Measurements from ENCODE around the gene KNL1. TPM values are rescaled to one million over a fixed set of nuclear protein-coding genes. Genes with fewer than 3 reads are reported as not detected.
"Not testable (repeated sequence)": the region's sequence is repeated elsewhere in the genome, so short reads cannot be mapped to it uniquely, and the experiment has no call there.

The KNL1 gene
- total and polyA plus RNA-seq, 2 of the 8 experiments (the other 6 are each of a cell fraction or from before 2014, with no cell fraction given): 4.4 to 22.5 TPM

- TF ChIP-seq EP300 (IDR thresholded peaks at IDR 0.05; ENCODE audit: borderline replicate concordance in 1 of 2, low read depth in 2 of 2, low read length in 2 of 2): no peak
- TF ChIP-seq TEAD4 (IDR thresholded peaks at IDR 0.05; ENCODE audit: low read depth, low read length): no peak
- no peak for TF ChIP-seq HDAC6 (IDR thresholded peaks at IDR 0.05; ENCODE audit: low read depth, low read length)
- no peak for TF ChIP-seq JUN (IDR thresholded peaks at IDR 0.05; ENCODE audit: low read depth, low read length)
Measured at GRCh38 chr15:40664909-40665308, 70.9 kb downstream of the KNL1 start (continued).

DNA sequence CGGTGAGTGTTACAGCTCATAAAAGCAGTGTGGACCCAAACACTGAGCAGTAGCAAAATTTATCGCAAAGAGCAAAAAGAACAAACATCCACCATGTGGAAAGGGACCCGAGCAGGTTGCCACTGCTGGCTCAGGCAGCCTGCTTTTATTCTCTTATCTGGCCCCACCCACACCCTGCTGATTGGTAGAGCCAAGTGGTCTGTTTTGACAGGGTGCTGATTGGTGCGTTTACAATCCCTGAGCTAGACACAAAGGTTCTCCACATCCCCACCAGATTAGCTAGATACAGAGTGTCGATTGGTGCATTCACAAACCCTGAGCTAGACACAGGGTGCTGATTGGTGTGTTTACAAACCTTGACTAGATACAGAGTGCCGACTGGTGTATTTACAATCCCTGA lies 82.2 kb downstream of the KNL1 start:
- H3K9ac ChIP-seq (replicated peaks in 1 of 4; ENCODE audit: extremely low read depth in 1 of 4, low read depth in 3 of 4, low read length in 3 of 4); H2BK120ac ChIP-seq (replicated peaks; ENCODE audit: low read depth, low read length); H3K23ac ChIP-seq (ENCODE audit: insufficient read length); H2AK5ac ChIP-seq (ENCODE audit: low read depth, low read length); H3K4me2 ChIP-seq (ENCODE audit: insufficient read depth in 1 of 2, low read depth in 2 of 2, low read length in 2 of 2); H3K27ac ChIP-seq (ENCODE audit: low read depth, low read length); H3K4ac ChIP-seq (replicated peaks; ENCODE audit: insufficient read length, low read depth, low read length); H3K4me1 ChIP-seq (replicated peaks in 1 of 4; ENCODE audit: control insufficient read depth in 3 of 4, insufficient read depth in 4 of 4, low read length in 3 of 4); H2BK15ac ChIP-seq (ENCODE audit: low read length); H4K5ac ChIP-seq (ENCODE audit: insufficient read length, low read depth, low read length); POLR2A ChIA-PET (ENCODE audit: partially characterized antibody); H2AFZ ChIP-seq (ENCODE audit: low read length); H3K79me2 ChIP-seq (ENCODE audit: control insufficient read depth in 1 of 2, insufficient read depth in 2 of 2, low read length in 2 of 2); H3K79me1 ChIP-seq (ENCODE audit: low read depth, low read length); H3K18ac ChIP-seq (ENCODE audit: extremely low read depth, low read length); H2BK5ac ChIP-seq (ENCODE audit: low read depth, low read length); FAIRE-seq; H4K20me1 ChIP-seq (replicated peaks in 1 of 2; ENCODE audit: control insufficient read depth in 1 of 2, insufficient read depth in 2 of 2, low read length in 2 of 2); H4K91ac ChIP-seq (replicated peaks; ENCODE audit: insufficient read length, low read length); H3K27me3 ChIP-seq (replicated peaks in 1 of 4; ENCODE audit: control insufficient read depth in 3 of 4, extremely low read depth in 1 of 4, insufficient read depth in 3 of 4, low read length in 3 of 4); H2BK20ac ChIP-seq (ENCODE audit: low read length); H3K23me2 ChIP-seq (ENCODE audit: low read depth, low read length); H4K8ac ChIP-seq (ENCODE audit: extremely low read depth, insufficient read depth, low read length); DNase-seq (ENCODE audit: low read depth in 1 of 2, low spot score in 2 of 2); H2BK12ac ChIP-seq (ENCODE audit: low read depth, low read length); H3K56ac ChIP-seq (replicated peaks; ENCODE audit: insufficient read length, low read depth, low read length); H3K36me3 ChIP-seq (ENCODE audit: control insufficient read depth in 2 of 4, insufficient read depth in 4 of 4, low read length in 3 of 4); H3K14ac ChIP-seq (ENCODE audit: insufficient read length); H3K9me3 ChIP-seq (ENCODE audit: insufficient read depth in 2 of 2, low read depth in 1 of 2, low read length in 1 of 2); H3K4me3 ChIP-seq (ENCODE audit: extremely low read depth in 1 of 4, insufficient read depth in 2 of 4, low read depth in 3 of 4, low read length in 4 of 4): not testable (repeated sequence)
- CTCF ChIA-PET (ENCODE audit: partially characterized antibody): interaction anchor here (0.6 to 2.8 kb wide), 4 partner anchors 9 to 292 kb away, joined by 3 to 7 read pairs (median 4); partner anchors contain the start of gene RAD51
- 97% methylated on average over 6 of the region's 6 CpGs; no CpG with 5 or more reads in 1 of the 2 experiments for WGBS, 2 experiments (ENCODE audit: extremely low coverage in 1 of 2, insufficient coverage in 1 of 2, insufficient read length in 1 of 2, insufficient replicate concordance in 2 of 2, low coverage in 1 of 2, low lambda C conversion rate in 2 of 2, missing lambda C conversion rate in 1 of 2)

Data from H1 (cell line).